Endothelial cell of umbilical vein (primary cell): Measurements from ENCODE around the gene AQP10. TPM values are rescaled to one million over a fixed set of nuclear protein-coding genes. Genes with fewer than 3 reads are reported as not detected.

Experiments
- BruUV-seq: library from RNA; stranded (reverse); fragments of 400-500 nt; replicated peaks from 2 replicates; lab custom pipeline; 2021; lab: Mats Ljungman, UMichigan
- CTCF ChIA-PET: fragments of 300-600, 350-600 bp; sonication (Branson Sonifier 250); formaldehyde crosslinking; loops from one replicate; lab custom pipeline; 2021; ENCODE audit warnings: antibody characterized with exemption, inconsistent platforms; lab: Charles Lee
- POLR2A ChIA-PET: fragments of 300-600, 350-600 bp; sonication (Branson Sonifier 250); formaldehyde crosslinking; loops from one replicate; lab custom pipeline; 2021; ENCODE audit warnings: antibody characterized with exemption, inconsistent platforms; lab: Charles Lee
- DNase-seq: peaks from one replicate; pipeline ENCODE4 v3.0.0-alpha.2; 2011; ENCODE audit warnings: low read depth, low spot score
- FAIRE-seq: peaks from 2 replicates; lab custom pipeline; 2011; peaks lifted over from hg19 to GRCh38; lab: Jason Lieb, UNC
- H2AFZ ChIP-seq: 2 replicates; pipeline ENCODE4 v1.6.0; 2012; ENCODE audit warnings: low read depth, low read length, control low read depth, inconsistent platforms
- H3K27ac ChIP-seq: 2 replicates; pipeline ENCODE4 v1.5.1; 2011; ENCODE audit warnings: low read depth, mild to moderate bottlenecking, control low read depth, low read length, moderate library complexity; ENCODE audit not compliant: insufficient read depth
- H3K27me3 ChIP-seq, 2 experiments: 2 replicates each; pipeline versions ENCODE4 v1.6.0 to v1.6.1; 2011; ENCODE audit warnings: low read length in 2 of 2, mixed read lengths in 1 of 2; ENCODE audit not compliant: control insufficient read depth in 2 of 2, insufficient read depth in 2 of 2
- H3K36me3 ChIP-seq, 2 experiments: 2 replicates in 1 of 2; 3 replicates in 1 of 2; pipeline ENCODE4 v1.5.1; 2011; ENCODE audit warnings: low read length in 2 of 2, mild to moderate bottlenecking in 1 of 2, moderate library complexity in 1 of 2; ENCODE audit not compliant: control insufficient read depth in 2 of 2, insufficient read depth in 2 of 2; ENCODE audit errors: extremely low read depth in 1 of 2
- H3K4me1 ChIP-seq: 3 replicates; pipeline ENCODE4 v1.5.1; 2011; ENCODE audit warnings: mild to moderate bottlenecking, low read length; ENCODE audit not compliant: control insufficient read depth, insufficient read depth; ENCODE audit errors: extremely low read depth
- H3K4me2 ChIP-seq: 2 replicates; pipeline ENCODE4 v1.6.1; 2011; ENCODE audit warnings: low read length, control low read depth, mixed read lengths; ENCODE audit not compliant: insufficient read depth
- H3K4me3 ChIP-seq, 3 experiments: fragments of 200-600 bp in 1 of 3; sonication (generic), shearing (Covaris generic) in 1 of 3; replicated peaks in 1 of 3; 2 replicates each; pipeline ENCODE4 v1.5.1; 2011 to 2016; ENCODE audit warnings: control low read depth in 3 of 3, low read length in 3 of 3, mild to moderate bottlenecking in 2 of 3, inconsistent platforms in 1 of 3, low read depth in 1 of 3, moderate library complexity in 1 of 3; ENCODE audit not compliant: insufficient read depth in 1 of 3
- H3K79me2 ChIP-seq: 2 replicates; pipeline ENCODE4 v1.6.0; 2012; ENCODE audit warnings: low read length, inconsistent platforms; ENCODE audit not compliant: control insufficient read depth, insufficient read depth
- H3K9ac ChIP-seq: replicated peaks from 2 replicates; pipeline ENCODE3; 2011; ENCODE audit warnings: low read length, control low read depth; ENCODE audit not compliant: insufficient read depth; ENCODE audit errors: extremely low read depth
- H3K9me1 ChIP-seq: replicated peaks from 3 replicates; pipeline ENCODE4 v1.6.0; 2011; ENCODE audit warnings: mild to moderate bottlenecking, low read length; ENCODE audit not compliant: control insufficient read depth, insufficient read depth; ENCODE audit errors: extremely low read depth
- H3K9me3 ChIP-seq: replicated peaks from 2 replicates; pipeline ENCODE4 v1.5.1; 2012; ENCODE audit warnings: low read length, inconsistent platforms; ENCODE audit not compliant: control insufficient read depth, insufficient read depth
- H4K20me1 ChIP-seq: replicated peaks from 2 replicates; pipeline ENCODE3; 2011; ENCODE audit warnings: mild to moderate bottlenecking, low read length; ENCODE audit not compliant: control insufficient read depth, insufficient read depth; ENCODE audit errors: extremely low read depth
- CTCF ChIP-seq, 2 donors: IDR thresholded peaks; 1 replicate in 1 of 2; 2 replicates in 1 of 2; pipeline ENCODE4 v1.5.1; 2011; ENCODE audit warnings: low read length in 2 of 2, mild to moderate bottlenecking in 2 of 2, moderate library complexity in 2 of 2, control low read depth in 1 of 2, inconsistent platforms in 1 of 2, low read depth in 1 of 2; ENCODE audit not compliant: insufficient read depth in 1 of 2; ENCODE audit errors: extremely low read depth in 1 of 2
- EZH2 ChIP-seq: IDR thresholded peaks from 2 replicates; pipeline ENCODE4 v1.6.1; 2012; ENCODE audit warnings: borderline replicate concordance, low read depth, mild to moderate bottlenecking, moderate library complexity, low read length, inconsistent platforms; ENCODE audit not compliant: severe bottlenecking
- FOS ChIP-seq: IDR thresholded peaks from 2 replicates; pipeline ENCODE4 v1.6.1; 2011; ENCODE audit warnings: mild to moderate bottlenecking, low read length, moderate library complexity, borderline replicate concordance; ENCODE audit not compliant: insufficient read depth
- JUN ChIP-seq: IDR thresholded peaks from 2 replicates; pipeline ENCODE4 v1.6.1; 2011; ENCODE audit warnings: borderline replicate concordance, low read depth; ENCODE audit not compliant: insufficient read length, insufficient read depth
- POLR2A ChIP-seq: IDR thresholded peaks from 2 replicates; pipeline ENCODE4 v1.6.1; 2012; ENCODE audit warnings: low read depth, mild to moderate bottlenecking, control low read depth, low read length
- POLR2AphosphoS5 ChIP-seq: IDR thresholded peaks from 2 replicates; pipeline ENCODE4 v1.6.1; 2012; ENCODE audit warnings: low read depth, mild to moderate bottlenecking, control low read depth, low read length, moderate library complexity; ENCODE audit not compliant: insufficient read depth
- dilution Hi-C: fragments of 300-500 bp; cut with MboI; formaldehyde crosslinking; loops from one replicate; pipeline ENCODE4 v1.15.0; 2019; ENCODE audit warnings: low sequenced_read_pairs; ENCODE audit not compliant: extremely low pct_ligation_motif_present
- intact Hi-C: fragments of 100-400 bp; cut with micrococcal nuclease; formaldehyde crosslinking; loops from one replicate; pipeline ENCODE4 v1.10.0; 2022
- polyA plus RNA-seq, 4 experiments: library from polyadenylated mRNA; depleted of rRNA in 3 of 4; stranded (reverse) in 3 of 4; unstranded in 1 of 4; fragments of >200 nt; gene quantifications; 2 replicates each; pipeline versions ENCODE4 v1.2.1 to v1.2.3, GENCODE V29; 2011 to 2012; ENCODE audit warnings: missing spikeins in 1 of 4
- total RNA-seq: library from RNA; stranded (reverse); gene quantifications from 2 replicates; pipeline ENCODE4 v1.2.3, GENCODE V29; 2021

Gene AQP10
- total and polyA plus RNA-seq, 2 donors (not counting 3 experiments of a cell fraction or from before 2014, with no cell fraction given): not detected

DNA sequence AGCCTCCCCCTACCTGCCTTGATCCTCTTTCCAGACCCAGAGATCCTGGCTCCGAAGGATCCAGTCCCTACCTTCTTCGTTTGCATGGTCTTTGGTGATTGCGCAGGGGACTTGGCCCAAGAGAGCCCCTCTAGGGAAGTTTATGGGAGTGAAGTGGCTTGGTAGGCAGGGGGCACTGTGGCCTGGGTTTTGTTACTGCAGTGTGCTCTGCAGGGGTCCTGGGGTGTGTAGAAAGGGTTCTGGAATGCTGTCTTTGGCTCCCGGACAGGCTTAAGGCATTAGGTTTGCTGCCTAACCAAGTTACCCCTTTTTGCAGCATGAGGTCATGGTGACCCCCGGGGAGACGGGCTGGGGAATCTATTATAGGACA is 8.2 kb downstream of the AQP10 start:
- Histone ChIP-seq H3K9ac (no peak overlapping the region), H2AFZ (no peak overlapping the region), H3K9me1 (no peaks in the 10 kb centered on the region), H3K27me3 (no peaks in the 10 kb centered on the region), H3K4me1 (peaks cover 22% of the 10 kb centered on the region), H3K79me2 (peaks cover 7% of the 10 kb centered on the region), H3K4me3 (no peak overlapping the region), H3K36me3 (peaks cover 3 to 18% of the 10 kb centered on the region in 2 experiments), H3K9me3 (no peaks in the 10 kb centered on the region), H3K27ac (no peak overlapping the region), H4K20me1 (no peaks in the 10 kb centered on the region), H3K4me2 (no peak overlapping the region)
- BruUV-seq: no TSS peak
- ChIA-PET CTCF (interaction anchor here (0.9 kb wide), 1 partner anchor 18 kb away, joined by 3 read pairs; no protein-coding TSS in a partner anchor), POLR2A (no interaction called here)
- dilution Hi-C loops: no loop called here
- no peak for FAIRE-seq
- TF ChIP-seq FOS (no peak), POLR2A (no peak), POLR2AphosphoS5 (no peak), CTCF (IDR thresholded peaks at IDR 0.05; ENCODE audit: extremely low read depth in 1 of 2, insufficient read depth in 1 of 2, low read depth in 1 of 2, low read length in 2 of 2) (peak in 1 of 2 donors; percentile 19)
- intact Hi-C loops: loop anchor here (5.0 kb wide), 1 partner anchor 147 kb away; no protein-coding TSS in a partner anchor
- DNase-seq: no peak

DNA sequence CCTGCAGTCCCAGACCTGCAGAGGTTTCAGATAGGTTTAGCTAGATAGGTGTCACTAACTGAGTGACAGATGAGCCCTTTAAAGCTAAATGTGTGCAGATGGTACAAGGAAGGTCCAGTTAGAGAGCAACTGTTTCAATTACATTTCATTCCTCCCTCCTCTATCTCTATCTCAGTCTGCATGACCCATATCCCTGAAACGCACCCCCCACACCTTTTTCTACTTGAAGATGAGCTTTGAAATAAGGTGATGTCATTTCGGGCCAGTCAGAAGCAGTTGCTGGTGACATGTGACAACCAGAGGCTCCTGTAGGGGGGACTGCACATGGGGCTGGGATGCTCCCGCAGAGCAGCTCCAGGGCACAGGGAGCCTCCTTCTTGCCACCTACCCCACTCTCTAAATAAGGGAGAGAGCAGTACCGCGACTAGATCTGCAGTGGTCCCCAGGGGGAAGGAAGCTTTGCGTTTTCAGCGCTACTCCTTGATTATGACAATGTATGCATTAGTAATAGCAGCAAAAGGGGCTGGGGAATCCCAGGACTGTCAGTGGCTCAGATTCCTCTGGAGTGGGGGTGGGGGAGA is 8.7 kb downstream of the AQP10 start:
- intact Hi-C loops: loop anchor here (5.0 kb wide), 1 partner anchor 147 kb away; no protein-coding TSS in a partner anchor
- H3K4me2 ChIP-seq: no peak overlapping the region
- BruUV-seq: no TSS peak

More for the DNA sequence above, 8.7 kb downstream of the AQP10 start:
- FAIRE-seq: no peak
- no peak for DNase-seq
- Histone ChIP-seq H3K27ac (no peak overlapping the region), H3K9ac (no peak overlapping the region), H3K9me1 (no peaks in the 10 kb centered on the region), H4K20me1 (no peaks in the 10 kb centered on the region), H3K79me2 (peaks cover 7% of the 10 kb centered on the region), H3K4me1 (peaks cover 23% of the 10 kb centered on the region), H3K27me3 (no peaks in the 10 kb centered on the region), H3K9me3 (no peaks in the 10 kb centered on the region), H2AFZ (no peak overlapping the region), H3K36me3 (peaks cover 3 to 23% of the 10 kb centered on the region in 2 experiments), H3K4me3 (no peak overlapping the region)
- POLR2A ChIA-PET: no interaction called here
- CTCF ChIA-PET: no interaction called here
- dilution Hi-C loops: no loop called here
- TF ChIP-seq POLR2AphosphoS5 (no peak), EZH2 (no peak), JUN (no peak)
